Astrocyte of the hippocampus (primary cell): ENCODE results near the gene GSK3B.

Source experiments
- DNase-seq: peaks from one replicate; pipeline ENCODE4 v3.0.0; 2011; ENCODE audit warnings: low read depth, low spot score

The GSK3B gene

DNA sequence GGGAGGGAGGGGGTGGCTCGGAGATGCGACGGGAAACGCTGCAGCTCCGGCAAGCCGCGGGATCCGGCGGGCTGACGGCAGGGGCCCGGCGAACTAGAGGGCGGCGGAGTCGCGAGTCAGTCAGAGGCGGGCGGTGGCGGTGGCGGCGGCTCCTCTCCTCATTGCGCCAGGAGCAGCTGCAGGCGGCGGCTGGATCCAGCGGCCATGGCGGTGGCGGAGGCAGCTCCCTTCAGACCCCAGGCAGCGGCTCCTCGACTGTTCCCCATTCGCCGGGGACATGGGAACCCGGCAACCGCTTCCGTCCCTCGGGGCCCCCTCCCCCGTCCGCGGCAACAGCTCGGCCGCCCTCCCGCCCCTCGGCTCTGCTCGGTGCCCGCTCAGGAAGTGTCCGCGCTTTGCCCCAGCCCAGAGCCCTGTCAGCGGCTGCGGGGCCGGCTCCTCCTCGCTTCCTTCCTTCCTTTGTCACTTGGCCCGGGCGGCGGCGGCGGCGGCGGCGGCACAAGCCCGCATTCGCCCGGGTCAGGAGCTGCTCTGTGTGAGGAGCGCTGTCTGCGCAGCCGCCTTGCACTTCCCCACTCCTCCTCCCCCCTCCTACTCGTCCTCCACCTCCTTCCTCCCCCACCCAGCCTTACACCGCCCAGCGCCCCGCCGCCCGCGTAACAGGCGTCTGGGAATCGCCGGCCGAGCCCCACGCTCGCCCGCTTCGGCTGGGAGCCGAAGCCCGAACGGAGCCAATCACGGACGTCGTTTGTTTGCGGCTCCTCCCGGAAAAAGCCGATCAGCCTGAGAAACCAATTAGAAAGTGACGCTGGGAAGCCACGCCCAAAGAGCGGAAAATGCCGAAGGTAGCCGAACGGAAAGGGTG is at the start of gene GSK3B:
TSS of gene GSK3B (minus strand) at position 537 of the 865 bp plus-strand sequence. CDS start 1,013 bp downstream, outside the sequence.
- peak; percentile 100 for DNase-seq

DNA sequence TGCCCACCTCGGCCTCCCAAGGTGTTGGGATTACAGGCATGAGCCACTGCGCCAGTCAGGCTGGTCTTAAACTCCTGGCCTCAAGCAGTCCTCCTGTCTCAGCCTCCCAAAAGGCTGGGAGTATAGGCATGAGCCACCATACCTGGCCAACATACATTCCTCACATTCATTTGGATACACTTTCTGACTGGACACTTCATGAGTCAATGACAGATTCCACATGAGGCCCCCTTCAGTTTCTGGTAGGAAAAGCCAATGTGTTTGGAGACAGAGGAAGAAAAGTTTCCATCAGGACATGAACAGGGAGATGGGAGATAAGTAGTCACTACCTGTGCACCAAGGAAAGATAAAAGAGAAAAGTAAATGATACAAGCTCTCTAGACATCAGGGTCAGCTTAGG is 49.4 kb upstream of the GSK3B start:
- DNase-seq = no peak

DNA sequence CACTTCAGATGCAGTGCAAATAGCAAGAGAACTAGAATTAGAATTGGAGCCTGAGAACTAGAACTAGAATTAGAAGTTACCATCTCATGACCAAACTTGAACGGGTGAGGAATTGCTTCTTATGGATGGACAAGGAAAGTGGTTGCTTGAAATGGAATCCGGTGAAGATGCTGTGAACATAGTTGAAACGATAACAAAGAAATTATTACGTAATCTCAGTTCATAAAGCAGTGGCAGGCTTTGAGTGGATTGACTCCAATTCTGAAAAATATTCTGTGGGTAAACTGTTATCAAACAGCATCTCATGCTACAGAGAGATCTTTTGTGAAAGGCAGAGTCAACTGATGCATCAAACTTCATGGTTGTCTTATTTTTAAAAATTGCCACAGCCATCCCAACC is 48.0 kb upstream of the GSK3B start:
- no peak for DNase-seq

DNA sequence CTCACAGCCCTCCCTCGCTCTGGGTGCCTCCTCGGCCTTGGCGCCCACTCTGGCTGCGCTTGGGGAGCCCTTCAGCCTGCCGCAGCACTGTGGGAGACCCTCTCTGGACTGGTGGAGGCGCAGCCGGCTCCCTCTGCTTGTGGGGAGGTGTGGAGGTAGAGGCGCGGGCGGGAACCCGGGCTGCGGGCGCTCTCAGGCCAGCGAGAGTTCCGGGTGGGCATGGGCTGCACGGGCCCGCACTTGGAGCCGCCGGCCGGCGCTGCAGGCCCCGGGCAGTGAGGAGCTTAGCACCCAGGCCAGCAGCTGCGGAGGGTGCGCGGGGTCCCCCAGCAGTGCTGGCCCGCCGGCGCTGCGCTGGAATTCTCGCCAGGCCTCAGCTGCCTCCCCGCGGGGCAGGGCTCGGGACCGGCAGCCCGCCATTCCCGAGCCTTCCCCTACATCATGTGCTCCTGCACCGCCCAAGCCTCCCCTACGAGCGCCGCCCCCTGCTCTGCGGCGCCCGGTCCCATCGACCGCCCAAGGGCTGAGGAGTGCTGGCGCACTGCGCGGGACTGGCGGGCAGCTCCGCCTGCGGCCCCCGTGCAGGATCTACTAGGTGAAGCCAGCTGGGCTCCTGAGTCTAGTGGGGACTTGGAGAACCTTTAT is 46.0 kb upstream of the GSK3B start:
- no peak for DNase-seq

DNA sequence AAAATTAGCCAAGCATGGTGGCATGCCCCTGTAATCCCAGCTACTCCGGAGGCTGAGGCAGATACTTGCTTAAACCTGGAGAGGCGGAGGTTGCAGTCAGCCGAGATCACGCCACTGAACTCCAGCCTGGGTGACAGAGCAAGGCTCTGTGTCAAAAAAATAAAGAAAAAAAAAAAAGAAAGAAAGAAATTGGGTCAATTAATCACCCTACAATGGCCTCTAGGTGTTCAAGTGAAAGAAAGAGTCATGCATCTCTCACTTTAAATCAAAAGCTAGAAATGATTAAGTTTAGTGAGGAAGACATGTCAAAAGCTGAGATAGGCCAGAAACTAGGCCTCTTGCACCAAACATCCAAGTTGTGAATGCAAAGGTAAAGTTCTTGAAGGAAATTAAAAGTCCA is 44.9 kb upstream of the GSK3B start:
- no peak for DNase-seq

DNA sequence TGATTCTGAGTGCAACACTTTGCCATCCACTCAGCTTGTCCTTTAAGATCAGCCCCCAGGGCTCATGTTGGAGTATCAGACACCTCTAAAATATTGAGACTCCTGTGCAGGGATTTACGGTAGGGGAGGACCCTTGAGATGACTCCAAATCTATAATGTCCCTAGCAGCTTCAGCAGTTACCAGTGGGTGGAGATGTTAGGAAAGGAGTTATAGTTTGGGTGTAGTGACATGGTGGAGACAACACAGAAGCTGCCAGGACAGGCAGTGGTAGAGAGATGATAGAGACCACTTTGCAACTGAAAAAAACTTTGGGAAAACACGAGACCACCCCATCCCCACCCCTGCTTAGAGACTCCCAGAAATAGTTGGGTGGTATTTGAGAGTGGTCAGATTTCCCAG is 43.3 kb upstream of the GSK3B start:
- DNase-seq = no peak

DNA sequence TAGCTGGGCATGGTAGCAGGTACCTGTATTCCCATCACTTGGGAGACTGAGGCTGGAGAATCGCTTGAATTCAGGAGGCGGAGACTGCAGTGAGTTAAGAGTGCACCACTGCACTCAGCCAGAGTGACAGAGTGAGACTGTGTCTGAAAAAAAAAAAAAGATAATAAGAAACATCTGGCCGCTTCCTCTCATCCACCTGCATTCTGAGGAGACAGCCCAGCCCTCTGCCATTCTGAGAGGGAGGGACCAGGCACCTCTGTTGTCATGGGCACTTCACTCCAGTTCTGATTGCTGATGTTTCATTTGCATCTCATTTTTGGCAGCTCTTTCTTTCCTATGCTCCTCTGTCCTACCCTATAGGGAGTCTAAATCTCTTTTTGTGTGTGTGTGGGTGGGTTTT is 36.4 kb upstream of the GSK3B start:
- DNase-seq = no peak

DNA sequence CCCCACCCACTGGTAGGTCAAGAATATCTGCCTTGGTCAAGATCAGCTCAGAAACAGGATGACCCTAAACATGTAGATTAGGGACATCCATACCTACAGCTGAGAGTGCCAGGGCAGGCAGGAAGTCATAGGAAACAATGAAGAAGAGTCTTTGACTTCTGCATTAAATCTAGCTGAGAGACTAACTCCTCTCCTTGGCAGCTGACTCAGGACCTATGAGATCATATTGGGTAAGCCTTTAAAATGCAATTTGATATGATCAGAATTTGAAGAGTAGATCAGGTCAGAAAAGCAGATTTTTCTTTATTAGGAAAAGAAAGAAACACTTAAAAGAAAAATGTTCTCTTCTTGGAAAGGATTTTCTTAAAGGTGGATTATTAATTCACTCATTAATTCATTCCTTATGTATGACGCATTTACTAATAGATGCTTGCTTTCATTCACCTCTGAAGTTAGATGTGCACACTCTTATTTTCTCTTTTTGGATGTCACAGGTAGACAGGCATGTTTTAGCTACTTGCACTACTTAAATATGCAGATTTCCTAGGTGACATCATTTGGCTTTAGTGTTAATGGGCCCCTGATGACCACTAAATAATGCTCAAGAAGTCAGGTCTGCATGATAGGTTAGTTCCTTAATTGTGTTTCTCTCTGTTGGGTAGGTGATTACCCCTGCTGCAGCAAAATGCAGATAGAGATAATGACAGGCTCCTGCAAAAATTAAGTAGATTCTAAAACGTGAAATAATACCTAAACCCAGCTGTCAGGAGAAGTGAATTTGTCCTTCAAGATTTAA is 35.7 kb upstream of the GSK3B start:
- DNase-seq = no peak

DNA sequence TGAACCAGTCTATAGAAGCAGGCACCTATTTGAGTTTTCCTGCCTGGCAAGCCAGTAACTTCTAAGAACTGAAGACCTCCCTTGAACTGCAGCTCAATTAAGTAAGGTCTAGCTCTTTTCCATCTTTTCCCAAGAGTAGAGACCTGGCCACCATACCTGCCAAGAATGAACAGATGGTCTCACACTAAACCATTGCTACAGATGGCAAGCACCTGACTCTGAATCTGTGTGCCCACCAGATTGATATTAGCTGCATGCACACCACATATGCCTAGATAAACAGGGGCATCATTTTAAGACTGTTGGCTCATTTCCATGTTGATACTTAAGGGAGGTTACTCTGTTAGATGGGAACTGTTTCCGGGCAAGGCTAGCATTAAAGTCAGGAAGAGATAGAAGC is 34.8 kb upstream of the GSK3B start:
- no peak for DNase-seq

DNA sequence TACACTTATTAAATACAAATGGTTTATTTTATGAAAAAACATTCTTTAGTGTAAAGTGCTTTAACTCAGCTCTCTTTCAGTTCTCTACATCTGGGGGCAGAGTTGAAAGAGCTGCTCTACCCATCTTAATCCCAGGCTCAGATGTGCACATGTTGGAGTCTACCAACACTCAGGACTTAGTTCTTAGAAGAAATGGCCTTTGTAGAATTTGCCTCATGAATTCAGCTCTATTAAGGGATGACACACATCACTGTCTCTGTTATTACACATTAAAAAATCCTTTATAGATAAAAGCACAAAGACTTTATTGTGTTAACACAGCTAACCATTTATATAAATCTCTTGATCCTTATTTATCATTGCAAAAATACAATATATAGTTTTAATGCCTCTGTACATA is 31.7 kb upstream of the GSK3B start:
- DNase-seq = no peak

DNA sequence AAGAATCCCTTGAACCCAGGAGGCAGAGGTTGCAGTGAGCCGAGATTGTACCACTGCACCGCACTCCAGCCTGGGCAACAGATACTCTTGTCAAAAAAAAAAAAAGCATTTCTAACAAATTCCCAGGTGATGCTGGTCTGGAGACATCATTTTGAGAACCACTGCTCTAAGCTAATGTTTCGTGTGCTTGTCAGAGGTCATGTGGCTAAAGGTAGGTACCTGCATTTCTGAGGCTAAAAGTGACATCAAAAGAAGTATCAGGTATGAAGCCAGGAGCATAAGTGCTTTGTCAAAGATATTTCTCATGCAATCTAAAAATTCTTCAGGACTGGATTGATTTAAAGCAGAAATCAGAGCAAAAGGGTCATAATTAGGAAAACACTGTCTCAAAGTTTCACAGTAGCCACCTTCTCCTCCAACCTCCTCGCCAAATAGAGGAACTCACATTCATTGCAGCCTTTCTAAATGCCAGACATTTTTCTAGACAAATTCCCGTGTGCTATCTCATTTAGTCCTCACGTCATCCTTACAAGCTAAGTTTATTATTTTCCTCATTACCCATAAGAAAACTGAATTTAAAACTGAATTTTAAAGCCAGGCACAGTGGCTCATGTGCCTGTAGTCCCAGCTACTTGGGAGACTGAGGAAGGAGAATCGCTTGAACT is 25.7 kb upstream of the GSK3B start:
- no peak for DNase-seq

DNA sequence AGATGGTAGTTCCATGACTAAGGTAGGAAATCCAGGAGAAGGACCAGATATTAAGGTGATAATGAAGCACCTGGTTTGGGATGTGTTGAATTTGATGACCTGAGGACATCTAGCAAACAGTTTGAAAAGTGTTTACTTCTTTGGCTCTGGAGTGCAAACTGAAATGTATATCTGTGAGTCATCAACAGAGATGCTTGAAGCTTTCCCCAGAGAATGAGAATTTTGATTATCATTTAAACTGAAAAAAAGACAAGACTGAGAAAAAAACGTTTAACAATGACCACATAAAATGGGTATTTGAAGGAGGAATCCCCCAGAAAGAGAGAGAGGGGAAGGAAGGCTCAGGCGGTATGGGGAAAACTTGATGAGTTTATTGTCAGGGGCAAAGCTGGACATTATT is 20.7 kb upstream of the GSK3B start:
- no peak for DNase-seq

DNA sequence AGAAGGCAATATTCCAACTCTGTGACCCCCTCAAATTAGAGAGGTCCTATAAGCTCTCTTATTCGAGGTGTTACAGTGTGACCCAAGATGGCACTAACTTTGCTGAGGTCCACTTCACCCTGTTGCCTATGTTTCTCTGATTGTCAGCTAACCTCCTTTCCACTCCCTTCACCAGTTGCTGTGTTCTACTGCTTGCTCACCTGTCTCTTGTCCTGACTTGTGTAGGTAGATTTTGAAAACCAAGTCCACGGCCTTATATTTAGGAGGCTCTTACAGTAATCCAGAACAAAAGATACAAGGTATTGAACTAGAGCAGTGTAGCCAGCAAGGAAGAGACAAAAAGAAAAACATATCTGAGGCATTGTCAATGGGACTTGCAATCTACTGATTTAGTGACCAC is 20.1 kb upstream of the GSK3B start:
- DNase-seq = no peak

DNA sequence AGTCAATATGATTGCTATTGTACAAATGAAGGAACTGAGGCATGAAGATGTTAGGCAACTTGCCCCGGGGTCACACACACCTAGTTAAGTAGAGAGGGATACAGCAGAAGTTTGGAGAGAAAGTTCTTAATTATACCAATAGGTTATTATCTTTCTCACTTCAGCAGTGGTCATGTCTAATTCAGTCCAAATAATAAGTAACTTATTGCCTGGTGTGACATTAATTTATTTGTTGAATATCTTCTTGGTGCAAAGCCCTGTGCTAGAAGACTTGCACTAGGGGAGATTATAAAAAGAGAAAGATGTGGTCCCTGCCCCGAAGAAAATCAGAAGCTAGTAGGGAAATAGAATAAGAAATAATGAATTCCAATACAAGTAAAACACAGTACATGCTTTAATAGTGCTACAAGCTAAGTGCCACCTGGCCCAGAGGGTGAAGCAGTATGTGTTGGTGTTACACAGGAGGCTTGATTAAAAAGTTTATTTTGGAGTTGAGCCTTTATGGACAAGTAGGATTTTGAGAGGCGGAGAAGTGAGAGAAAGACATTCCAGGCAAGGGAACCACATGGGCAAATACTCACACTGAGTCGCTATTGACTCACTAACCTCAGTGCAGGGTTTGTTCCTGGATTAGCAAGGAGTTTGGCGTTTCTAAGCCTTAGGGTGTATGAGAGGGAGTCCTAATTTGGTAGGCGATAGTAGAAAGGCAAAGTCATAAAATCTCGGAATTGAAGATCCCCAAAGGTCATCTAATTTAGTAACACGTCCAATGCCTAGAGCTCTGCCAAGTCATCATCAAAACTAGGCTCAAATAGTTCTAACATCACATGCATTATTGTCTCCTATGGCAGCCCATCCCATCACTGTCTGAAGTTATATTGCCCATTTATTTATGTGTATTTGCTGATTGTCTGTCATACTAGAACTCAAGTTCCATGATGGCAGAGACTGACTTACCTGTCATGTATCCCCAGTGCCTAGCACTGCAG is 19.2 kb upstream of the GSK3B start:
- peak; percentile 77 for DNase-seq

DNA sequence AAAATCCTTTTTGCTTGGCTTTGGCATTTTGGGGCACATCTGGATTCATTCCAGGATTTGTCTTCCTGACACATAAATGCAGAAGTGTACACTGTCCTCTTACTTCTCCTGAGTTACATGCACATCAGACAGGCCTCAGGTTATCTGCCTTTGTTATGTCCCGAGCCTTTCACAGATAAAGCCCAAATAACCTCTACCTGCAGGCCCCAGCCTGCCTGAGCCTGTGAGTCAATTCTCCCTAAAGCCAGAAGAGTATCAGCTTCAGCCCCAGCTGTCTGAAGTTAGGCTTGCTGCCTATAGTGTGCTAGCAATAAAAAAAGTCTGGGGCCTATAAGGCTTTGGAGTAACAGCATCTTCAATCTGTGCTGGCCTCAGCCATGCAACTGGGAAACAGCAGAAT is 17.7 kb upstream of the GSK3B start:
- DNase-seq = no peak

DNA sequence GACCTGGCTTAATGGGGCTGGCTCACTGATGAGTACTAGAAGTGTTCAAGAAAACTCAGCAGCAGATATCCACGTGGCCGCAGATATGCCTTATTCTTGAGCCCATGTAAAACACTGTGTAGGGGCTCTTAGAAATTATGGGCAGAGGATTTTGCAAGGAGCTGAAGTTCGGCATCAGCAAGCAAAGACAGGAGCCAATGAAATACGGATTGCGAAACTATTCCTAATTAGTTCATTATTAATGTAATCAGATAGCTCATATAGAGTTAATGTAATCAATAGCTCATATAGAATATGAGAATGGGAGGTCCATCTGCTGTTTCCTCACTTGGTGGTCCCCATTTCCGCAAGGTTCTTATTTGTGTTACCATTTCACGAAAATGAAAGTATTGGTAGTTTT is 9.0 kb upstream of the GSK3B start:
- DNase-seq = no peak

DNA sequence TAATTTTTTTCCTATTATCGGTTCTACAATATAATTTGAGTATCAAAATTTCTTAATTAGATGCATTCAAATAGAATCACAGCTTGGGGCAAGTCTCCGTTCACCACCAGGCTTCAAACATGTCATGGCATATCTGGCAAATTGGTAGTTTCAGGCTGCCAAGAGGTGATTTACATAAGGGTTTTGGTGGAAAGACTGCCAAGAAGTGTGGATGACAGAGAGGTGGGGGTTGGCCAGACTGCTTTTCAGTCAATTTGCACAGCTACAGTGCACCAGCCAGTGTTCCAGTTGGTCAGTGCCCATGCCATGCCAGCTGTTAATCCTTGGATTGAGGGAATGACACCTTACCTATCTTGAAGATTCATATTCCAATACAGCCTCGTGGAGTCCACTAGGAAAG is 8.4 kb upstream of the GSK3B start:
- DNase-seq = peak; percentile 84

DNA sequence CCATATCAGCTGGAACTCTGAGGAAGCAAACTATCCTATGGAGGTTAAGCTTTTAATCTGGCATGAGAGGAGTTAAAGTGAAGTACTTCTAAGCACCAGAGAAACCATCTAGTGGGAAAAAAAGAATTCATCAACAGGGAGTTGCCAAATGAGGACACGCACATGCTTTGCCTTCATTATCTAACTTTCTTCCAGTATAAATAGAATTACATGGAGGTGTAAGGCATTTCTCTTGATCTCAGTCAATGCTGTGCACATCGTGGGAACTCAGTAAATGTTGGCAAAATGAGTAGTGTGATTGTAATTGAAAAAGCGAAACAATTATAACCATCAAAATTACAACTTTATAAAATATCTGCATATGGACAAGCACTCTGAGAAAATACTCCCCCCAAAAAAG is 8.0 kb upstream of the GSK3B start:
- DNase-seq = peak; percentile 39

DNA sequence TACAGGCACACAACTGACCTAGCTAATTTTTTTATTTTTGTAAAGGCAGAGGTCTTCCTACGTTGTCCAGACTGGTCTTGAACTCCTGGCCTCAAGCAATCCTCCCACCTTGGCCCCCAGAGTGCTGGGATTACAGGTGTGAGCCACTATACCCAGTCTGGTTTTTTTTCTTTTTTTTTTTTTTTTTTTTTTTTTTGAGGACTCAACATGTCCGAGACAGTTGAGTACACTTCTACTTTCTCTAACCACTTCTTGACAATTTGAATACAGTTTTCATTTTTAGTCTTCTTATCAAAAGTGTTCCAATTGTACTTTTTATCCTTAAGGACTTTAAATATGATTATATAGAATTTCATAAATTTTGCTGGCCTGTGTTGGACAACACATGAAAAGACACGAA is 7.4 kb upstream of the GSK3B start:
- DNase-seq = no peak

DNA sequence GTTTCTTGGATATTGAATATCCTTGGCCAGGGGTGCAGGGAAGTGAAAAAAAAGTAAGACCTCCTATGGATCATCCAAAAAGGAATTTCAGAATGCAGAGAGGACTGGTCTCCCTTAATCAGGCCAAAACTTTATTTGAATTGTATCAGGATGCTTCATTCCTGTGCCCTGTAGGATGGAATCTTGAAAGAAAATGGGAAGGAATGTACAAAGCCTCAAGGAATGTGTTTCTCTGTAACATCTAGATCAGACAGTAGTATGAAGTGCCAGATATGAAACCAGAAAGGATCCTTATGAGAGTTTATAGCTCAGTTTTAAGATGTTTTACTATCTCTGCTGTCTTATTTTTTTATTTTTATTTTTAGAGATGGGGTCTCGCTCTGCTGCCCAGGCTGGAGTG is 6.5 kb upstream of the GSK3B start:
- DNase-seq = peak; percentile 52

DNA sequence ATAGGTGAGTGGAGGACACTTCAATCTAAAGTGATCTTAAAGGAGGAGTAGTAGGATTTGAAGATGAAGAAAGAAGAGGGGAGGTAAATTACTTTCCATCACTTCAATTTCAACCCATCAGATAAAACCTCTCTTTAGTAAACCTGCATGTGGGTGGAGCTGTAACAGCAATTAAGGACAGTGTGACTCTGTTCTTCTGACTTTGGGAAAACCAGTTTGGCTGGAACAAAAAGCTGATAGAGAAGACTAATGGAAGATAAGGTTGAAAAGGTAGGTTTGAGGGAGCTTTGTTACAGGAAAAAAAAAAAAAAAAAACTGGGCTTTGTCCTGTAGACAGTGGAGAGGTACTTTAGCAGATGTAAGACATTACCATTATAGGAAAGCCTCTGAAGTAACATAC is 4.5 kb upstream of the GSK3B start:
- no peak for DNase-seq
